Gastroesophageal sphincter (tissue), 4 donors: ENCODE measurements around the gene FANCM. TPM values are rescaled to one million over a fixed set of nuclear protein-coding genes. Genes with fewer than 3 reads are reported as not detected.

Experiments used
- ATAC-seq: fragments of 150-250 bp; one replicate; pipeline ENCODE4 v1.9.1; 2016; ENCODE audit warnings: mild to moderate bottlenecking, moderate library complexity
- H3K27ac ChIP-seq, 4 donors: fragments of 200-600 bp; sonication (generic) in 3 of 4; 1 replicate in 3 of 4; 2 replicates in 1 of 4; pipeline ENCODE4 v1.5.1; 2016 to 2019
- H3K27me3 ChIP-seq: fragments of 200-600 bp; sonication (generic); one replicate; pipeline ENCODE4 v1.5.1; 2019
- H3K36me3 ChIP-seq, 2 donors: fragments of 200-600 bp; sonication (generic); one replicate each; pipeline ENCODE4 v1.5.1; 2019; ENCODE audit warnings: control low read depth in 1 of 2
- H3K4me1 ChIP-seq, 3 donors: fragments of 200-600 bp; sonication (generic); 1 replicate in 2 of 3; 2 replicates in 1 of 3; pipeline ENCODE4 v1.5.1; 2016 to 2019; ENCODE audit warnings: control low read depth in 2 of 3
- H3K4me3 ChIP-seq, 2 donors: fragments of 200-600 bp; sonication (generic); one replicate each; pipeline ENCODE4 v1.5.1; 2019; ENCODE audit warnings: mild to moderate bottlenecking in 1 of 2, moderate library complexity in 1 of 2
- H3K9me3 ChIP-seq, 3 donors: fragments of 200-600 bp; sonication (generic); one replicate each; pipeline ENCODE4 v1.5.1; 2017 to 2019; ENCODE audit warnings: control low read depth in 2 of 3
- EP300 ChIP-seq: sonication (generic); formaldehyde crosslinking; IDR thresholded peaks from one replicate; pipeline ENCODE4 v1.6.1; 2017; ENCODE audit warnings: antibody characterized with exemption, mild to moderate bottlenecking
- POLR2A ChIP-seq, 2 donors: fragments of 450-650 bp; IDR thresholded peaks; one replicate each; pipeline ENCODE4 v1.6.1; 2017; ENCODE audit warnings: antibody characterized with exemption in 2 of 2, mild to moderate bottlenecking in 2 of 2, moderate library complexity in 1 of 2
- POLR2AphosphoS5 ChIP-seq: sonication (generic); formaldehyde crosslinking; IDR thresholded peaks from one replicate; pipeline ENCODE4 v1.6.1; 2017; ENCODE audit warnings: antibody characterized with exemption
- WGBS, 2 donors: methylation state at CpG; one replicate each; pipeline ENCODE4 v1.1.5; 2018; ENCODE audit warnings: low coverage in 1 of 2; 5-methylcytosine and 5-hydroxymethylcytosine counted together
- total RNA-seq, 4 donors: library from RNA; depleted of rRNA; stranded (reverse); fragments of >200 nt; gene quantifications; one replicate each; pipeline ENCODE4 v1.1.0, GENCODE V29; 2016
- TF ChIP-seq, protein P1 (sequence below), 4 experiments: fragments of 200-600 bp in 2 of 4; fragments of 450-650 bp in 2 of 4; sonication (generic) in 1 of 4; IDR thresholded peaks; one replicate each; pipeline ENCODE4 v1.5.1; 2017 to 2019; ENCODE audit warnings: antibody characterized with exemption in 4 of 4, mild to moderate bottlenecking in 2 of 4, moderate library complexity in 2 of 4

Gene FANCM
- total RNA-seq, 4 donors from 2014 or later, result 1.8 to 7.7 (median 4.3) TPM

GRCh38 chr14:45181806-45182205, 46.1 kb downstream of the FANCM start:
- Histone ChIP-seq H3K9me3 (no peaks in the 10 kb centered on the region), H3K4me1 (no peaks in the 10 kb centered on the region), H3K27me3 (no peaks in the 10 kb centered on the region), H3K4me3 (no peak overlapping the region), H3K36me3 (no peaks in the 10 kb centered on the region), H3K27ac (no peak overlapping the region)
- WGBS, 2 donors, result 61 to 100% methylated on average over 3 of the region's 3 CpGs
- TF ChIP-seq POLR2A (IDR thresholded peaks at IDR 0.05) (no peak), POLR2AphosphoS5 (no peak), EP300 (no peak)
- TF ChIP-seq, protein P1, sequence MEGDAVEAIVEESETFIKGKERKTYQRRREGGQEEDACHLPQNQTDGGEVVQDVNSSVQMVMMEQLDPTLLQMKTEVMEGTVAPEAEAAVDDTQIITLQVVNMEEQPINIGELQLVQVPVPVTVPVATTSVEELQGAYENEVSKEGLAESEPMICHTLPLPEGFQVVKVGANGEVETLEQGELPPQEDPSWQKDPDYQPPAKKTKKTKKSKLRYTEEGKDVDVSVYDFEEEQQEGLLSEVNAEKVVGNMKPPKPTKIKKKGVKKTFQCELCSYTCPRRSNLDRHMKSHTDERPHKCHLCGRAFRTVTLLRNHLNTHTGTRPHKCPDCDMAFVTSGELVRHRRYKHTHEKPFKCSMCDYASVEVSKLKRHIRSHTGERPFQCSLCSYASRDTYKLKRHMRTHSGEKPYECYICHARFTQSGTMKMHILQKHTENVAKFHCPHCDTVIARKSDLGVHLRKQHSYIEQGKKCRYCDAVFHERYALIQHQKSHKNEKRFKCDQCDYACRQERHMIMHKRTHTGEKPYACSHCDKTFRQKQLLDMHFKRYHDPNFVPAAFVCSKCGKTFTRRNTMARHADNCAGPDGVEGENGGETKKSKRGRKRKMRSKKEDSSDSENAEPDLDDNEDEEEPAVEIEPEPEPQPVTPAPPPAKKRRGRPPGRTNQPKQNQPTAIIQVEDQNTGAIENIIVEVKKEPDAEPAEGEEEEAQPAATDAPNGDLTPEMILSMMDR (IDR thresholded peaks at IDR 0.05), result no peak
- ATAC-seq, result no peak

GRCh38 chr14:45185100-45185814, 49.5 kb downstream of the FANCM start:
- ATAC-seq, result no peak
- Histone ChIP-seq H3K27ac (no peak overlapping the region), H3K9me3 (no peaks in the 10 kb centered on the region), H3K27me3 (no peaks in the 10 kb centered on the region), H3K36me3 (peaks cover 0 to 14% of the 10 kb centered on the region in 2 donors), H3K4me1 (no peaks in the 10 kb centered on the region), H3K4me3 (no peak overlapping the region)
- no peak for TF ChIP-seq EP300
- TF ChIP-seq, protein P1 (IDR thresholded peaks at IDR 0.05), result no peak
- TF ChIP-seq POLR2A (IDR thresholded peaks at IDR 0.05), result no peak
- TF ChIP-seq POLR2AphosphoS5, result no peak
- 90 to 100% methylated on average over 2 of the region's 2 CpGs for WGBS, 2 donors

- ATAC-seq, result no peak
- 76 to 90% methylated on average over 2 to 4 of the region's 4 CpGs for WGBS, 2 donors
- TF ChIP-seq, protein P1 (IDR thresholded peaks at IDR 0.05), result no peak
- TF ChIP-seq EP300 (no peak), POLR2A (IDR thresholded peaks at IDR 0.05) (no peak), POLR2AphosphoS5 (no peak)
Measured at GRCh38 chr14:45194964-45195363, 59.2 kb downstream of the FANCM start.

DNA sequence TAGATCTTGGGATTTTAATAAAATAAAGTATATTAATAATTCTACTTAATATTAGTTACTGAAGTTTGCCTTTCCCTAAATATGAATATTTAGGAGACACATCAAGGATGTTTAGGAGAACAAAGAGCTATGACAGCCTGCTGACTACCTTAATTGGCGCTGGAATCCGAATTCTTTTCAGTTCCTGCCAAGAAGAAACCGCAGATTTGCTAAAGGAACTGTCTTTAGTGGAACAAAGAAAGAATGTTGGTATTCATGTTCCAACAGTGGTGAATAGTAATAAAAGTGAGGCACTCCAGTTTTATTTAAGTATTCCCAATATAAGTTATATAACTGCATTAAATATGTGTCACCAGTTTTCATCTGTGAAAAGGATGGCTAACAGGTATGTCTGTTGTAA, 62.8 kb downstream of the FANCM start:
- Histone ChIP-seq H3K36me3 (peaks cover 0 to 20% of the 10 kb centered on the region in 2 donors), H3K27me3 (no peaks in the 10 kb centered on the region), H3K9me3 (no peaks in the 10 kb centered on the region), H3K27ac (no peak overlapping the region), H3K4me3 (no peak overlapping the region), H3K4me1 (peaks cover 0 to 18% (median 0%) of the 10 kb centered on the region in 3 donors)
- ATAC-seq, result no peak
- WGBS, 2 donors, result 41 to 74% methylated on average over 3 of the region's 3 CpGs
- TF ChIP-seq EP300 (no peak), POLR2AphosphoS5 (no peak), POLR2A (IDR thresholded peaks at IDR 0.05) (no peak)
- TF ChIP-seq, protein P1 (IDR thresholded peaks at IDR 0.05), result no peak

More at GRCh38 chr14:45194964-45195363, 59.2 kb downstream of the FANCM start:
- Histone ChIP-seq H3K4me3 (no peak overlapping the region), H3K27ac (no peak overlapping the region), H3K27me3 (no peaks in the 10 kb centered on the region), H3K9me3 (no peaks in the 10 kb centered on the region), H3K36me3 (no peaks in the 10 kb centered on the region), H3K4me1 (peaks cover 0 to 18% (median 0%) of the 10 kb centered on the region in 3 donors)

- Histone ChIP-seq H3K4me1 (peaks cover 0 to 18% (median 0%) of the 10 kb centered on the region in 3 donors), H3K36me3 (peaks cover 0 to 21% of the 10 kb centered on the region in 2 donors), H3K27me3 (no peaks in the 10 kb centered on the region), H3K27ac (no peak overlapping the region), H3K4me3 (no peak overlapping the region), H3K9me3 (no peaks in the 10 kb centered on the region)
- TF ChIP-seq POLR2AphosphoS5, result no peak
- no peak for TF ChIP-seq EP300
- TF ChIP-seq, protein P1 (IDR thresholded peaks at IDR 0.05), result no peak
- no peak for TF ChIP-seq POLR2A (IDR thresholded peaks at IDR 0.05)
- ATAC-seq, result no peak
- WGBS, 2 donors, result 81 to 86% methylated on average over 1 of the region's 1 CpG
Measured at GRCh38 chr14:45199230-45199629, 63.5 kb downstream of the FANCM start.
